Measurements from ENCODE around the gene GTPBP3.

DNA sequence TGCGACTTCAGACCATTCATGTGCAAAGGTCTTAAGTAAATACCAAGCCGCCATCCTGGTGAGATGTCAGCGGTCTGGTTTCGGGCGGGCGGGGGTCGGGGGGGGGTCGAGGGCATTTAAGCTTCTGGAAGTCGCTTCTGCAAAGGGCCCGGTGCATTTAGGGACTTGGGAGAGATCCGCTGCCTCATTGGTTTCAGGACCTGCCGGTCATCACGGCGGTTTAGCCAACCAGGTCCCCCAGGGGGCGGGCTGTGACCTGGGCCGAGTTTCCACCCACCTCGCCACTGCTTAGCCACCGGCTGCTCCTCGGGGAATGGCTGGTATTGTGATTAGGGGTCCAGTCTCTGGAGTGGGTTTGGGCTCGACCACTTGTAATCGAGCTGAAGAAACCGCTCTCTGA is 47.9 kb upstream of the GTPBP3 start:
- TF ChIP-seq, protein P1, sequence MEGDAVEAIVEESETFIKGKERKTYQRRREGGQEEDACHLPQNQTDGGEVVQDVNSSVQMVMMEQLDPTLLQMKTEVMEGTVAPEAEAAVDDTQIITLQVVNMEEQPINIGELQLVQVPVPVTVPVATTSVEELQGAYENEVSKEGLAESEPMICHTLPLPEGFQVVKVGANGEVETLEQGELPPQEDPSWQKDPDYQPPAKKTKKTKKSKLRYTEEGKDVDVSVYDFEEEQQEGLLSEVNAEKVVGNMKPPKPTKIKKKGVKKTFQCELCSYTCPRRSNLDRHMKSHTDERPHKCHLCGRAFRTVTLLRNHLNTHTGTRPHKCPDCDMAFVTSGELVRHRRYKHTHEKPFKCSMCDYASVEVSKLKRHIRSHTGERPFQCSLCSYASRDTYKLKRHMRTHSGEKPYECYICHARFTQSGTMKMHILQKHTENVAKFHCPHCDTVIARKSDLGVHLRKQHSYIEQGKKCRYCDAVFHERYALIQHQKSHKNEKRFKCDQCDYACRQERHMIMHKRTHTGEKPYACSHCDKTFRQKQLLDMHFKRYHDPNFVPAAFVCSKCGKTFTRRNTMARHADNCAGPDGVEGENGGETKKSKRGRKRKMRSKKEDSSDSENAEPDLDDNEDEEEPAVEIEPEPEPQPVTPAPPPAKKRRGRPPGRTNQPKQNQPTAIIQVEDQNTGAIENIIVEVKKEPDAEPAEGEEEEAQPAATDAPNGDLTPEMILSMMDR (IDR thresholded peaks at IDR 0.05), result no peak
- no peak for TF ChIP-seq POLR2A (IDR thresholded peaks at IDR 0.05)

Data from thyroid gland (tissue), 4 donors.